H7 (cell line): Measurements from ENCODE around the gene C9orf78. TPM values are rescaled to one million over a fixed set of nuclear protein-coding genes. Genes with fewer than 3 reads are reported as not detected.

Source experiments
- DNase-seq: peaks from one replicate; pipeline ENCODE4 v3.0.0; 2012
- H3K27me3 ChIP-seq: 2 replicates; pipeline ENCODE4 v1.6.0; 2011; ENCODE audit warnings: mild to moderate bottlenecking, low read length; ENCODE audit not compliant: control insufficient read depth, insufficient read depth
- H3K36me3 ChIP-seq: replicated peaks from 2 replicates; pipeline ENCODE4 v1.5.1; 2011; ENCODE audit warnings: low read length; ENCODE audit not compliant: control insufficient read depth, insufficient read depth
- H3K4me3 ChIP-seq: 2 replicates; pipeline ENCODE4 v1.5.1; 2011; ENCODE audit warnings: low read depth, mild to moderate bottlenecking, control low read depth, low read length, moderate library complexity; ENCODE audit not compliant: insufficient read depth
- total RNA-seq: library from RNA; depleted of rRNA; stranded (reverse); fragments of >200 nt; shearing (Covaris generic); gene quantifications from 2 replicates; pipeline ENCODE4 v1.2.3, GENCODE V29; 2014

C9orf78 gene
- total RNA-seq, 1 experiment from 2014 or later, result 39.7 TPM

- H3K27me3 ChIP-seq, result no peaks in the 10 kb centered on the region
- peak; percentile 47 for DNase-seq
Measured at GRCh38 chr9:129839324-129840023, 4.4 kb upstream of the C9orf78 start.

DNA sequence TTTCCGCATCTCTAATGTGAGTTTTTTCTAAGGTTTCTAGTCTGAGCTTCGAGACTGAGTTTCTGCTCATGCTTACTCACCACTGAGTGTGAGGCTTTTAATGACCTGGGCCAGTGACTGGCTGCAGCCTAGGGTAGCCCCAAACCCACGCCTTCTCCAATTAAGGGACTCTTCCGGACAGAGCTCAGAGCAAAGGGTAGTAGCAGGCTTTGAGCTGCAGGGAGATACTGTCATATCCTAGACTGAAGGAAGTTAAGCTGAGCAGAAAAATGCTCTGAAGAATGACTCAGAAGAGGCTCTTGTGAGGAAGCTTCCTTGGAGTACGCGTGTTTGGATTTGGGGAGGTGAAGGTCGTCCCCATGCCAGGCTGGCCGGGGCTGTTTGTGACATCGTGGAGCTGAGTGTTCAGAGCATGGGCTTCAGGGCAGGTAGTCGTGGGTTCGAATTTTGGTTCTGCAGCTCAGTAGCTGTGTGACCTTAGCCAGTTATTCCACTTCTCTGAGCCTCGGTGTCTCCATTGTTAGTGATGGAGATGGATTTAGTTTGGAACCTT is 3.7 kb upstream of the C9orf78 start:
- no peak overlapping the region for H3K4me3 ChIP-seq
- DNase-seq, result no peak
- H3K27me3 ChIP-seq, result no peaks in the 10 kb centered on the region
- H3K36me3 ChIP-seq, result no peaks in the 10 kb centered on the region; the same call in 1 of the 2 replicates

More at GRCh38 chr9:129839324-129840023, 4.4 kb upstream of the C9orf78 start:
- Histone ChIP-seq H3K36me3 (no peaks in the 10 kb centered on the region; the same call in 1 of the 2 replicates), H3K4me3 (no peak overlapping the region)

- Histone ChIP-seq H3K4me3 (peak overlapping the region; percentile 82; the same call in 1 of the 2 replicates), H3K36me3 (peaks cover 7% of the 10 kb centered on the region), H3K27me3 (no peaks in the 10 kb centered on the region)
- peak; percentile 65 for DNase-seq
Measured at GRCh38 chr9:129836311-129837007, 1.4 kb upstream of the C9orf78 start.

GRCh38 chr9:129835860-129836223 is 767 bp upstream of the C9orf78 start:
- no peak for DNase-seq
- no peaks in the 10 kb centered on the region for H3K27me3 ChIP-seq
- H3K36me3 ChIP-seq, result peaks cover 7% of the 10 kb centered on the region
- H3K4me3 ChIP-seq, result peak overlapping the region; percentile 82

GRCh38 chr9:129834489-129835127 is 467 bp downstream of the C9orf78 start:
- Histone ChIP-seq H3K36me3 (peaks cover 12% of the 10 kb centered on the region), H3K27me3 (no peaks in the 10 kb centered on the region), H3K4me3 (peak overlapping the region; percentile 84)
- DNase-seq, result no peak

DNA sequence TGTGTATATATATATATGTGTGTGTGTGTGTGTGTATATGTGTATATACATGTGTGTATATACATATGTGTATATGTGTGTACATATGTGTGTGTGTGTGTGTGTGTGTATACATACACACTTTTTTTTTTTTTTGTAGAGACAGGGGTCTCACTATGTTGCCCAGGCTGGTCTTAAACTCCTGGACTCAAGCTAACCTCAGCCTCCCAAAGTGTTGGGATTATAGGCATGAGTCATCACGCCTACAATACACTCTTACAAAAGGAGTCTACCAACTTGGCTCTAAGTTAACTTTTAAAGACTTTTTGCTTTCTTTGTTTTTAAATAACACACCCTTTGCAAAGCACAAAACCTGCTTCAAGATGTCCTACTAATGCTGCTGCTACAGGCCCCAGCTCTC is 2.1 kb downstream of the C9orf78 start:
- no peaks in the 10 kb centered on the region for H3K27me3 ChIP-seq
- no peak overlapping the region for H3K4me3 ChIP-seq
- H3K36me3 ChIP-seq, result peaks cover 21% of the 10 kb centered on the region
- no peak for DNase-seq

DNA sequence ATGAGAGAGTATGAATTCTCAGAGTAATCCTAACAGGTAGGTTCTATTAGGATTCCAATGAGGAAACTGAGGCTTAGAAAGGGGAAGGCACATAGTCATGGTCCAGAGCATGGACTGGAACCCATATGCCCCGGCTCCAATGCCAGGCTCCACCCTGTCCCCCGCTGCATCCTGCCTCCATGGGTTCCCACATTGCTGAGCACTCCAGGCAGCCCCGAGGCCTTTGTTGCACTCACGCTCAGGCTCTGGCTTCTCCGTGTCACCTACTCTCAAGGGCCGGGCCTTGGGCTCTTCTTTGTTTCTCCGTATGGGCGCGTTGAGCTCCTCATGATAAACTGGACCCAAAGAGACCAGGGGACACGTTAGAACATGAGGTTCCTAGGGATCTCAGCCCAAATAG is 6.1 kb downstream of the C9orf78 start:
- Histone ChIP-seq H3K27me3 (no peaks in the 10 kb centered on the region), H3K4me3 (no peak overlapping the region), H3K36me3 (peaks cover 22% of the 10 kb centered on the region)
- DNase-seq, result no peak

GRCh38 chr9:129828051-129828450 is 7.0 kb downstream of the C9orf78 start:
- no peak overlapping the region for H3K4me3 ChIP-seq
- peaks cover 18% of the 10 kb centered on the region for H3K36me3 ChIP-seq
- H3K27me3 ChIP-seq, result no peaks in the 10 kb centered on the region
- DNase-seq, result no peak

- Histone ChIP-seq H3K36me3 (peaks cover 24% of the 10 kb centered on the region), H3K27me3 (no peaks in the 10 kb centered on the region), H3K4me3 (no peak overlapping the region)
- DNase-seq, result no peak
Measured at GRCh38 chr9:129826759-129827158, 8.3 kb downstream of the C9orf78 start.

- H3K36me3 ChIP-seq, result peaks cover 25% of the 10 kb centered on the region
- H3K4me3 ChIP-seq, result no peak overlapping the region
- H3K27me3 ChIP-seq, result no peaks in the 10 kb centered on the region
Measured at GRCh38 chr9:129826344-129826743, 8.7 kb downstream of the C9orf78 start.

DNA sequence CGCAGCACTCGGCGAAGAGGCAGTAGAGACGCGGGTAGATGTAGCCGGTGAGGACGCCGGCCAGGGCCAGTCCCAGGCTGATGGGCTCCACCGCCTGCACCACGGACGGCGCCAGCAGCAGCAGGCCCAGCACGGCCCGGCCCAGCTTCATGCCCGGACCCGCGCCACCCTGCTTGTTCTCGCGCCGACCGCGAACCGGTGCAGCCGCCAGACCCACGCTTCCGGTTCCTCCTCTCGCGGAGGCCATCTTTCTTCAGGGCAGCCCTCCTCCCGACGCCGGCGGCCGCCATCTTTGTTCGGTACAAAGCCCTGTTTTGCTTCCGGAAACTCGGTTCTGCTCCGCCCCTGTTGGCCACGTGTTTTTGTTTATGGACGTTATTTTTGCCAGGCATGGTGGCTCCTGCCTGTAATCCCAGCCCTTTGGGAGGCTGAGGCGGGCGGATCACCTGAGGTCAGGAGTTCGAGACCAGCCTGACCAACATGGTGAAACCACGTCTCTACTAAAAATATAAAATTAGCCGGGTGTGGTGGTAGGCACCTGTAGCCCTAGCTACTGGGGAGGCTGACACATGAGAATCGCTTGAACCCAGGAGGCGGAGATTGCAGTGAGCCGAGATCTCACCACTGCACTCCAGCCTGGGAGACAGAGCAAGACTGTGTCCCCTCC is 11.0 kb downstream of the C9orf78 start, which contains the start of gene TOR1A:
TSS of gene TOR1A (minus strand) at position 202 of the 667 bp plus-strand sequence. CDS start at position 151, 51 bp downstream.
- peak; percentile 96 for DNase-seq
- peak within 1 kb of the TSS; percentile 95 for H3K4me3 ChIP-seq
- H3K36me3 ChIP-seq, result peaks cover 25% of the 10 kb centered on the region
- H3K27me3 ChIP-seq, result no peaks in the 10 kb centered on the region

More at GRCh38 chr9:129826344-129826743, 8.7 kb downstream of the C9orf78 start:
- no peak for DNase-seq

GRCh38 chr9:129823542-129823934 is 11.5 kb downstream of the C9orf78 start:
- H3K27me3 ChIP-seq, result no peaks in the 10 kb centered on the region
- H3K36me3 ChIP-seq, result peaks cover 22% of the 10 kb centered on the region
- H3K4me3 ChIP-seq, result peak overlapping the region; percentile 95
- DNase-seq, result peak; percentile 88

GRCh38 chr9:129822898-129823541 is 12.1 kb downstream of the C9orf78 start:
- Histone ChIP-seq H3K36me3 (peaks cover 25% of the 10 kb centered on the region), H3K4me3 (peak overlapping the region; percentile 95), H3K27me3 (no peaks in the 10 kb centered on the region)
- DNase-seq, result no peak
